HG03045 (cell line): Measurements from ENCODE around the gene C3orf38.
"Not testable (repeated sequence)": the region's sequence is repeated elsewhere in the genome, so short reads cannot be mapped to it uniquely, and the experiment has no call there.

Experiments used
- ATAC-seq: cut with Tn5 transposase; IDR thresholded peaks from one replicate; pipeline ENCODE4 v1.9.1; 2021; ENCODE audit warnings: mild to moderate bottlenecking, moderate library complexity; ENCODE audit not compliant: unreplicated experiment

The C3orf38 gene

GRCh38 chr3:88151358-88151757 lies 1.6 kb downstream of the C3orf38 start:
- ATAC-seq: no peak

GRCh38 chr3:88152841-88153240 lies 3.1 kb downstream of the C3orf38 start:
- ATAC-seq: no peak

GRCh38 chr3:88166419-88166971 lies 16.7 kb downstream of the C3orf38 start:
- no peak for ATAC-seq

- no peak for ATAC-seq
Measured at GRCh38 chr3:88167173-88167572, 17.4 kb downstream of the C3orf38 start.

DNA sequence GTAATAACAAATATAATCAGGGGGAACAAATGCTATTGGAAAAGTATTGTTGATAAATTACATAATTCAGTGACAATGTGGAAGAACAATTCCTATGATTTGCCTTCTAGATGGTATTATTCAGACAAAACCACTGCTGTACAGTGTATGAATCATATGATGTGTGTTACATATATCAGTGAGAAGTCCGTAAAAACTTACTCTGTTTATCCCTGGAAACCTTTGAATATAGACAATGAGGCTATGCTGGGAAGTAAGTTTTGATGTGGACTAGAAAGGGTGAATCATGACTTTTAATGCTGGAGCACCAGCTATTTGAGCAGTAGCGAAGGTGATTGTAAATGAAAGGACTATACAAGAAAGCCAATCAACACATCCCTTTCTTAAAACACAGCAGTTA lies 17.9 kb downstream of the C3orf38 start:
- ATAC-seq: no peak

DNA sequence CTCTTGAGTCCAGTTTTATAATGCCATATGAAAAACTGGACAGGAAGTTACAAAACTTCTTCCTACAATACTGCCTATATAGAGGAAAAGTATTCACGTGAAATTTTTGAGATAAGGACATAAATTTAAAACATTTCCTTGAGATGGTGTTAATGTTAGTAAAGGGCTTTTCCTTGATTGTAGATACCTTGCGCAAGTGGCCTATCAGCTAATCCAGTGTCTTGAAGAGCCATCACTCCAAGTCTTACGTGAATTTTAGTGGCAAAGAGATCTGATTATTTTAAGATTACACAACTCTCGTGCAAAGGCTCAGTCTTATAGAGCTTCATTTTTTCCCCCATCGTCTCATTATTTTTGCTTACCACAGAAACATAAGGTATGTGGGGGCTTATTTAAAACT lies 18.4 kb downstream of the C3orf38 start:
- ATAC-seq: no peak

GRCh38 chr3:88180398-88180999 lies 30.7 kb downstream of the C3orf38 start:
- peak; percentile 69 for ATAC-seq

DNA sequence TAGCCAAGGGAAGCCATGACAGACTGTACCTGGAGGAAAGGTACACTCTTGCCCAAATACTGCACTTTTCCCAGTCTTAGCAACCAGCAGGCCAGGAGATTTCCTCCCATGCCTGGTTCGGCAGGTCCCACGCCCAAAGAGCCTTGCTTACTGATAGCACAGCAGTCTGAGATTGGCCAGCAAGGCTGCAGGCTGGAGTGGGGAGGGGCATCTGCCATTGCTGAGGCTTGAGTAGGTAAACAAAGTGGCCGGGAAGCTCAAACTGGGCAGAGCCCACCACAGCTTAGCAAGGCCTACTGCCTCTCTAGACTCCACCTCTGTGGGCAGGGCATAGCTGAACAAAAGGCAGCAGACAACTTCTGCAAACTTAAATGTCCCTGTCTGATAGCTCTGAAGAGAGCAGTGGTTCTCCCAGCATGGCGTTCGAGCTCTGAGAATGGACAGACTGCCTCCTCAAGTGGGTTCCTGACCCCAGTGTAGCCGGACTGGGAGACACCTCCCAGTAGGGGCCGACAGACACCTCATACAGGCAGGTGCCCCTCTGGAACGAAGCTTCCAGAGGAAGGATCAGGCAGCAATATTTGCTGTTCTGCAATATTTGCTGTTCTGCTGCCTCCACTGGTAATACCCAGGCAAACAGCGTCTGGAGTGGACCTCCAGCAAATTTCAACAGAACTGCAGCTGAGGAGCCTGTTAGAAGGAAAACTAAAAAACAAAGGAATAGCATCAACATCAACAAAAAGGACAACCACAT lies 32.6 kb downstream of the C3orf38 start:
- not testable (repeated sequence) for ATAC-seq

DNA sequence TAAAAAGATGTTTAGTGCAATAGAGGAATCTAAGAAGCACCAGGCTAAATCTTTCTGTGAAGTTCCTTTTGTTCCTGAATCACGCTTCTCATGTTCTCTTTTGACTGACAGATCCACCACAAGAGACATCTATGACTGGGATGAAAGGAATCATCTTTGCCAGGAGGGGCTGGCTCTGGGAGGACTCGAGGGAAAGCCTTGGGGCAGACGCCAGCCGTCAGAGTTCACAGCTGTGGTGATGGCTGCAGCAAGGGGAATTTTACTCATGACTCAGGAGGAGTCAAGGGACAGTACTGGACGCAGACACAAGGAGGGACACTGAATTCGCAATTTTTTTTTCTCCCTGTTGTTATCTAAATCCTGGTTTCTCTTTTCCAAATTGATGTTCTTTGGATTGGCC lies 38.7 kb downstream of the C3orf38 start:
- no peak for ATAC-seq

DNA sequence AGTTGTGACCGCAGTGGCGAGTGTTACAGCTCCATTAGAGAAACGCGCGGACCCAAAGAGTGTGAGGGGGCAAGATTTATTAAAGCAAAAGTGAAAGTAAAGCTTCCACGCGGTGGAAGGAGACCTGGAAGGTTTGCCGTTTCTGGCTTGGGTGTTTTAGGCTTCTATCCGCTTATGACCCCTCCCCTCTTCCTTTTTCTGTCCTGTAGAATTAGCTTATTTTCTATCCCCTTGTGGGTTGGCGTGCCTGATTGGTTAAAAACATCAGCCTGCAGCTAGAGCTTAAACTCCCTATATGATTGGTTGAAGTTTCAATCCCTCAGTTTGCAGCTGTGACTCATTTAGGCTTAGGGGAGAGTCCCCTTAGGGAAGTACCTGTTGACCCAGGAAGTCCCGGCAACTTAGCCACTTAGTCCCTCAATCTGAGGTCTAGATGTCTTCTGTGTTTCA lies 39.6 kb downstream of the C3orf38 start:
- ATAC-seq: peak; percentile 93

DNA sequence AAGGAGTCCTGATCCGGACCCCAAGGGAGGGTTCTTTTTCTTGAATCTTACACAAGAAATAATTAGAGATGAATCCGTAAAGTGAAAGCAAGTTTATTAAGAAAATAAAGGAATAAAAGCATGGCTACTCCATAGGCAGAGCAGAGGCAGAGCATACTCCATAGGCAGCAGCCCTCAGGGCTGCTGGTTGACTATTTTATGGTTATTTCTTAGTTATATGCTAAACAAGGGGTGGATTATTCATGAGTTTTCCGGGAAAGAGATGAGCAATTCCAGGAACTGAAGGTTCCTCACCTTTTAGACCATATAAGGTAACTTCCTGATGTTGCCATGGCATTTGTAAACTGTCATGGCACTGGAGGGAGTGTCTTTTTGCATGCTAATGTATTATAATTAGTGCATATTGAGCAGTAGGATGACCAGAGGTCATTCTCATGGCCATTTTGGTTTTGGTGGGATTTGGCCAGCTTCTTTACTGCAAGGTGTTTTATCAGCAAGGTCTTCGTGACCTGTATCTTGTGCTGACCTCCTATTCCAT lies 42.2 kb downstream of the C3orf38 start:
- ATAC-seq: no peak

DNA sequence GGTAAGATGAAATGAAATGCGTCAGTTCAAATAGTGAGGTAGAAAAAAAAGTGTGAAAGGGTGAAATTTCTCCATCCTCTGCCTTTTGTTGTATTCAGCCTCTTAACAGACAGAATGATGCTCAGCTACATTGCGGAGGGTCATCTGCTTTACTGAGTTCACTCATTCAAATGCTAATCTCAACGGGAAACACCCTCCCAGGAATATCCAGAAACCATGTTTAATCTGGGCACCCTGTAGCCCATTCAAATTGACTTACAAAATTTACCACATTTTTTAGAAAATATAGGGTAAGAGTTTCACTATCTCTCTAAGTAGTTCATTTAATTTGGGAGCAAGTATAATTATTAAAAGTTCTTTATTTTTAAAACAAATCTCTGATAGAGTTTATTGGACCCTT lies 42.9 kb downstream of the C3orf38 start:
- ATAC-seq: no peak

DNA sequence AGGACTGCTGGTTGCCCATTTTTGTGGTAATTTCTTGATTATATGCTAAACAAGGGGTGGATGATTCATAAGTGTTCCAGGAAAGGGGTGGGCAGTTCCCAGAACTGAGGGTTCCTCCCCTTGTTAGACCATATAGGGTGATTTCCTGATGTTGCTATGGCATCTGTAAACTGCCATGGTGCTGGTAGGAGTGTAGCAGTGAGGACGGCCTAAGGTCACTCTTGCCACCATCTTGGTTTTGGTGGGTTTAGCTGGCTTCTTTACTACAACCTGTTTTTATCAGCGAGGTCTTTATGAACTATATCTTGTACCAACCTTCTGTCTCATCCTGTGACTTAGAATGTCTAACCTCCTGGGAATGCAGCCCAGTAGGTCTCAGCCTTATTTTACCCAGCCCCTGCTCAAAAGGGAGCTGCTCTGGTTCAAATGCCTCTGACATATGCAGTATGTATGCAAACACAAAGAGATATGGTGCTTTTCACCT lies 46.2 kb downstream of the C3orf38 start:
- ATAC-seq: no peak

GRCh38 chr3:88198121-88198520 lies 48.4 kb downstream of the C3orf38 start:
- no peak for ATAC-seq

- peak; percentile 95 for ATAC-seq
Measured at GRCh38 chr3:88203642-88204055, 53.9 kb downstream of the C3orf38 start.
